Neural cell (in vitro differentiated cells): ENCODE results near the gene CADPS2. TPM values are rescaled to one million over a fixed set of nuclear protein-coding genes. Genes with fewer than 3 reads are reported as not detected.

Experiments
- H2AFZ ChIP-seq: fragments of 200-600, 300-800 bp; sonication (generic), shearing (Covaris generic); 2 replicates; pipeline ENCODE4 v1.6.0; 2014; ENCODE audit warnings: low read depth, mild to moderate bottlenecking, antibody characterized with exemption, low read length, moderate library complexity
- H3F3A ChIP-seq: fragments of 200-600 bp; shearing (Covaris generic); 2 replicates; pipeline ENCODE4 v1.6.1; 2016; ENCODE audit warnings: mild to moderate bottlenecking, moderate library complexity, mixed read lengths, antibody characterized with exemption, low read length; ENCODE audit not compliant: insufficient read depth, poor library complexity, severe bottlenecking
- H3K27ac ChIP-seq: fragments of 200-600, 300-800 bp; sonication (generic), shearing (Covaris generic); 2 replicates; pipeline ENCODE4 v1.5.1; 2014; ENCODE audit warnings: mild to moderate bottlenecking, low read length, moderate library complexity
- H3K27me3 ChIP-seq: fragments of 300-800, 200-600 bp; sonication (generic), shearing (Covaris generic); 2 replicates; pipeline ENCODE4 v1.6.0; 2014; ENCODE audit warnings: mild to moderate bottlenecking, low read depth, low read length, moderate library complexity; ENCODE audit not compliant: insufficient read depth
- H3K36me3 ChIP-seq: fragments of 300-800, 200-600 bp; sonication (generic), shearing (Covaris generic); 2 replicates; pipeline ENCODE4 v1.5.1; 2014; ENCODE audit warnings: mild to moderate bottlenecking, antibody characterized with exemption, low read length, moderate library complexity; ENCODE audit not compliant: insufficient read depth
- H3K4me2 ChIP-seq: fragments of 300-800, 200-600 bp; sonication (generic), shearing (Covaris generic); 2 replicates; pipeline ENCODE4 v1.6.0; 2014; ENCODE audit warnings: mild to moderate bottlenecking, low read length
- H3K4me3 ChIP-seq: fragments of 300-800, 200-600 bp; sonication (generic), shearing (Covaris generic); 2 replicates; pipeline ENCODE4 v1.5.1; 2014; ENCODE audit warnings: mild to moderate bottlenecking, low read length, moderate library complexity
- H3K79me2 ChIP-seq: fragments of 200-600 bp; shearing (Covaris generic); replicated peaks from 2 replicates; pipeline ENCODE4 v1.6.0; 2014; ENCODE audit warnings: mild to moderate bottlenecking, low read length, moderate library complexity; ENCODE audit not compliant: insufficient read depth
- H3K9ac ChIP-seq: fragments of 300-800, 200-600 bp; sonication (generic), shearing (Covaris generic); 2 replicates; pipeline ENCODE4 v1.6.1; 2016; ENCODE audit warnings: mild to moderate bottlenecking, low read length, mixed read lengths
- H3K9me2 ChIP-seq: fragments of 200-600 bp; shearing (Covaris generic); 2 replicates; pipeline ENCODE4 v1.6.1; 2016; ENCODE audit warnings: mild to moderate bottlenecking, low read length, mixed read lengths; ENCODE audit not compliant: insufficient read depth
- H3K9me3 ChIP-seq: fragments of 200-600, 300-800 bp; sonication (generic), shearing (Covaris generic); 2 replicates; pipeline ENCODE4 v1.6.1; 2016; ENCODE audit warnings: mild to moderate bottlenecking, mixed run types, low read length, moderate library complexity, mixed read lengths
- H4K20me1 ChIP-seq: fragments of 200-600 bp; shearing (Covaris generic); 2 replicates; pipeline ENCODE4 v1.6.1; 2016; ENCODE audit warnings: mild to moderate bottlenecking, mixed run types; ENCODE audit not compliant: insufficient read depth
- CTCF ChIP-seq: fragments of 450-650 bp; IDR thresholded peaks from 2 replicates; pipeline ENCODE4 v1.5.1; 2014; ENCODE audit warnings: antibody characterized with exemption, mild to moderate bottlenecking, moderate library complexity; ENCODE audit not compliant: poor library complexity, severe bottlenecking
- EP300 ChIP-seq: fragments of 450-650 bp; conservative IDR thresholded peaks from 2 replicates; pipeline ENCODE4 v1.6.1; 2014; ENCODE audit warnings: antibody characterized with exemption, mild to moderate bottlenecking, moderate library complexity; ENCODE audit not compliant: poor library complexity, severe bottlenecking
- EZH2 ChIP-seq: fragments of 200-600, 300-800 bp; shearing (Covaris generic), sonication (generic); IDR thresholded peaks from 2 replicates; pipeline ENCODE4 v1.6.1; 2014; ENCODE audit warnings: antibody characterized with exemption, low read length, borderline replicate concordance, mild to moderate bottlenecking; ENCODE audit not compliant: insufficient read depth, poor library complexity, severe bottlenecking
- MXI1 ChIP-seq: fragments of 450-650 bp; conservative IDR thresholded peaks from 2 replicates; pipeline ENCODE4 v1.6.1; 2014; ENCODE audit warnings: antibody characterized with exemption, mild to moderate bottlenecking; ENCODE audit not compliant: poor library complexity, severe bottlenecking
- POLR2AphosphoS5 ChIP-seq: IDR thresholded peaks from 2 replicates; pipeline ENCODE4 v1.6.1; 2012
- RAD21 ChIP-seq: fragments of 450-650 bp; conservative IDR thresholded peaks from 2 replicates; pipeline ENCODE4 v1.6.1; 2014; ENCODE audit warnings: antibody characterized with exemption, mild to moderate bottlenecking, moderate library complexity
- REST ChIP-seq: IDR thresholded peaks from 2 replicates; pipeline ENCODE4 v1.6.1; 2012; ENCODE audit warnings: borderline replicate concordance
- SMC3 ChIP-seq: fragments of 450-650 bp; conservative IDR thresholded peaks from 2 replicates; pipeline ENCODE4 v1.6.1; 2014; ENCODE audit warnings: antibody characterized with exemption, mild to moderate bottlenecking, moderate library complexity; ENCODE audit not compliant: poor library complexity
- TAF1 ChIP-seq: IDR thresholded peaks from 2 replicates; pipeline ENCODE4 v1.6.1; 2012; ENCODE audit warnings: low read depth
- polyA plus RNA-seq: library from polyadenylated mRNA; depleted of rRNA; stranded (reverse); fragments of >200 nt; gene quantifications from 2 replicates; pipeline ENCODE4 v1.2.3, GENCODE V29; 2014

CADPS2 gene
- polyA plus RNA-seq, 1 donor from 2014 or later, result 5.9 TPM

GRCh38 chr7:122528879-122529481 lies 357.3 kb downstream of the CADPS2 start:
- Histone ChIP-seq H4K20me1 (no peaks in the 10 kb centered on the region), H2AFZ (no peak overlapping the region), H3K4me3 (no peak overlapping the region), H3K9ac (no peak overlapping the region), H3F3A (no peaks in the 10 kb centered on the region), H3K27me3 (no peaks in the 10 kb centered on the region), H3K79me2 (peaks cover 6% of the 10 kb centered on the region), H3K9me3 (no peaks in the 10 kb centered on the region), H3K4me2 (no peak overlapping the region), H3K36me3 (no peaks in the 10 kb centered on the region), H3K9me2 (no peaks in the 10 kb centered on the region), H3K27ac (no peak overlapping the region)
- TF ChIP-seq POLR2AphosphoS5, result no peak
- TF ChIP-seq CTCF, result peak; percentile 71
- TF ChIP-seq EZH2, result no peak
- no peak for TF ChIP-seq EP300
- no peak for TF ChIP-seq MXI1
- TF ChIP-seq TAF1, result no peak
- peak; percentile 84 for TF ChIP-seq SMC3
- TF ChIP-seq REST, result no peak
- TF ChIP-seq RAD21, result peak; percentile 78

GRCh38 chr7:122525355-122525754 lies 360.9 kb downstream of the CADPS2 start:
- no peaks in the 10 kb centered on the region for H3K9me3 ChIP-seq
- no peak overlapping the region for H2AFZ ChIP-seq

More at GRCh38 chr7:122525355-122525754, 360.9 kb downstream of the CADPS2 start:
- TF ChIP-seq SMC3, result no peak
- no peak for TF ChIP-seq MXI1
- no peak for TF ChIP-seq EZH2
- no peak for TF ChIP-seq EP300
- no peak for TF ChIP-seq POLR2AphosphoS5
- no peak for TF ChIP-seq RAD21
- TF ChIP-seq TAF1, result no peak
- TF ChIP-seq REST, result no peak
- no peak for TF ChIP-seq CTCF
- H3K4me2 ChIP-seq, result no peak overlapping the region
- no peaks in the 10 kb centered on the region for H3K27me3 ChIP-seq
- no peaks in the 10 kb centered on the region for H4K20me1 ChIP-seq
- no peak overlapping the region for H3K9ac ChIP-seq
- H3K9me2 ChIP-seq, result no peaks in the 10 kb centered on the region
- no peaks in the 10 kb centered on the region for H3K36me3 ChIP-seq
- H3K79me2 ChIP-seq, result peaks cover 6% of the 10 kb centered on the region
- no peaks in the 10 kb centered on the region for H3F3A ChIP-seq
- H3K27ac ChIP-seq, result no peak overlapping the region
- no peak overlapping the region for H3K4me3 ChIP-seq
